ENCODE results near the gene MARS1.

DNA sequence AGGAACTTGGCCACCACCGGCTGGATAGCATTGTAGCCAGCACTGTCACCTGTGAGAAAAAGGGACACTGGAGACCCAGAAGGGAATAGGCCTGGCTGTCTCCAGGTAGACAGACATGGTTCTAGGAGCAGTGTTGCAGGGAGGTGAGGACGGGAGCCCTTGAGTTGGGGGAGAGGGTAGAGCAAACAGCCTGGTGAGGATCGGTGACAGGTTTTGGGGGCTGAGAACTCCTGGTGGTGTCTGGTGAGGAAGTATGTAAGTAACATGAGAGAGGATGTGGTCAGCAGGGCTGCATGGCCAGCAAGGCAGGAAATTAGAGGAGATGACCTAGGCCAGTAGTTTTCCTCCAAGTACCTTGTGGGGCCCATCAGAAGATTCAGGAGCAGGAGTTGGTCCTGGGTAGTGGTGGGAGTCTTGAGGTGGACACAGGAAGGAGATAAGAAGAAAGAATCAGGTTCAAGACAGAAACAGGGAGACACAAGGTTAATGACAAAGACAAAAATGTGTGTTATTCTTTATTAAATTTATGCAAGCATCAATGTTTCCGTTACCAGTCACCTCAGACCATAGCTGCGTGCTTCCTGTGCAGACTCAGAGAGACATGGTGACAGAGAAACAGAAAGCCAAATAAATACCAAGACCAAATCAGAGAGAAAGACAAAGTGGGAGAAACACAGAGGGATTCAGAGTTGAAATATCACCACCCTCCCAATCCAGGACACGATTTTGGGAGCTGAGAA is 8.3 kb upstream of the MARS1 start, which contains the start of gene ARHGAP9:
- TF ChIP-seq POLR2AphosphoS5 (IDR thresholded peaks at IDR 0.05): no peak
- no peak for TF ChIP-seq POLR2A (IDR thresholded peaks at IDR 0.05)
- TF ChIP-seq, protein P1, sequence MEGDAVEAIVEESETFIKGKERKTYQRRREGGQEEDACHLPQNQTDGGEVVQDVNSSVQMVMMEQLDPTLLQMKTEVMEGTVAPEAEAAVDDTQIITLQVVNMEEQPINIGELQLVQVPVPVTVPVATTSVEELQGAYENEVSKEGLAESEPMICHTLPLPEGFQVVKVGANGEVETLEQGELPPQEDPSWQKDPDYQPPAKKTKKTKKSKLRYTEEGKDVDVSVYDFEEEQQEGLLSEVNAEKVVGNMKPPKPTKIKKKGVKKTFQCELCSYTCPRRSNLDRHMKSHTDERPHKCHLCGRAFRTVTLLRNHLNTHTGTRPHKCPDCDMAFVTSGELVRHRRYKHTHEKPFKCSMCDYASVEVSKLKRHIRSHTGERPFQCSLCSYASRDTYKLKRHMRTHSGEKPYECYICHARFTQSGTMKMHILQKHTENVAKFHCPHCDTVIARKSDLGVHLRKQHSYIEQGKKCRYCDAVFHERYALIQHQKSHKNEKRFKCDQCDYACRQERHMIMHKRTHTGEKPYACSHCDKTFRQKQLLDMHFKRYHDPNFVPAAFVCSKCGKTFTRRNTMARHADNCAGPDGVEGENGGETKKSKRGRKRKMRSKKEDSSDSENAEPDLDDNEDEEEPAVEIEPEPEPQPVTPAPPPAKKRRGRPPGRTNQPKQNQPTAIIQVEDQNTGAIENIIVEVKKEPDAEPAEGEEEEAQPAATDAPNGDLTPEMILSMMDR (IDR thresholded peaks at IDR 0.05): no peak

Measured in stomach (tissue), 4 donors.